Ovary (tissue), 3 donors: ENCODE results near the gene CCNJL.

ENCODE experiments used
- EP300 ChIP-seq: sonication (generic); formaldehyde crosslinking; IDR thresholded peaks from one replicate; pipeline ENCODE4 v1.6.1; 2017; ENCODE audit warnings: antibody characterized with exemption
- POLR2A ChIP-seq: fragments of 450-650 bp; IDR thresholded peaks from one replicate; pipeline ENCODE4 v1.6.1; 2017; ENCODE audit warnings: antibody characterized with exemption, mild to moderate bottlenecking, moderate library complexity
- TF ChIP-seq, protein P1 (sequence below), 3 donors: fragments of 450-650 bp in 2 of 3; fragments of 200-600 bp in 1 of 3; IDR thresholded peaks; one replicate each; pipeline versions ENCODE4 v1.5.1 to v1.8.0; 2016 to 2022; ENCODE audit warnings: antibody characterized with exemption in 3 of 3, mild to moderate bottlenecking in 1 of 3
- donor health status: DM: no; HTN: no; CAD: no.

DNA sequence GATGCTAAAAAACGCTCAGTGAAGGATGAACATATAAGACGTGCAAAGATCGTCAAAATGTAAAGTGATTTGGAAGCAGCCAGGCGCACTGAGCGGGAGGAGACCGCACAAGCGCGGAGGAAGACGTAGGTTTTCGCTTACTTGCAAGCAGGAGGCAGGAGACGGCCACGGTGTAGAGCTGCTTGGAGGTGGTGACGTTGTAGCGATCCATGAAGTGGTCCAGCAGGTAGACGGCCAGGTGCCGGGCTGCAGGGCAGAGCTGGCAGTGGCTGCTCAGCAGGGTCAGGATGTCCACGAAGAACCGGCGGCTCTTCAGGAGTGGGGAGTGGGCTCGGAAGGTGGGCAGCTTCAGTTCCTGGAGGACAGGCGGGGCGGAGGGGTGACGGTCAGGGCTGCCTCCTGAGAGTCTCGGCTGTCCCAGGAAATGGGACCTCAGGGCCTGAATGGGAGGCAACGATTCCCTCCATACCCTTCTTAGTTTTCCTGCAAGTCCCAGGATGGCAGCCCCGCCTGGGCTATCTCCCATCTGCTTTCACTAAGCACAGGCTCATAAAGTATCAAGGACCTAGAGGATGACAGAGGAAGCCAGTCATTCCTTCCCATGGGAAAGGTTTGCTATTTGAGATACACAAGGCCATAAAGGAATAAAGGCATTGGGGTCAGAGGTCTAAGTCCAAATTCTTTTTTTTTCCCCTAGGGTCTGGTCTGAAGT is 31.8 kb downstream of the CCNJL start:
- TF ChIP-seq POLR2A: no peak
- TF ChIP-seq, protein P1, sequence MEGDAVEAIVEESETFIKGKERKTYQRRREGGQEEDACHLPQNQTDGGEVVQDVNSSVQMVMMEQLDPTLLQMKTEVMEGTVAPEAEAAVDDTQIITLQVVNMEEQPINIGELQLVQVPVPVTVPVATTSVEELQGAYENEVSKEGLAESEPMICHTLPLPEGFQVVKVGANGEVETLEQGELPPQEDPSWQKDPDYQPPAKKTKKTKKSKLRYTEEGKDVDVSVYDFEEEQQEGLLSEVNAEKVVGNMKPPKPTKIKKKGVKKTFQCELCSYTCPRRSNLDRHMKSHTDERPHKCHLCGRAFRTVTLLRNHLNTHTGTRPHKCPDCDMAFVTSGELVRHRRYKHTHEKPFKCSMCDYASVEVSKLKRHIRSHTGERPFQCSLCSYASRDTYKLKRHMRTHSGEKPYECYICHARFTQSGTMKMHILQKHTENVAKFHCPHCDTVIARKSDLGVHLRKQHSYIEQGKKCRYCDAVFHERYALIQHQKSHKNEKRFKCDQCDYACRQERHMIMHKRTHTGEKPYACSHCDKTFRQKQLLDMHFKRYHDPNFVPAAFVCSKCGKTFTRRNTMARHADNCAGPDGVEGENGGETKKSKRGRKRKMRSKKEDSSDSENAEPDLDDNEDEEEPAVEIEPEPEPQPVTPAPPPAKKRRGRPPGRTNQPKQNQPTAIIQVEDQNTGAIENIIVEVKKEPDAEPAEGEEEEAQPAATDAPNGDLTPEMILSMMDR (IDR thresholded peaks at IDR 0.05): no peak
- no peak for TF ChIP-seq EP300
